AG04449 (cell line): ENCODE data around the gene ESPNL.

Experiments
- CTCF ChIA-PET: fragments of 350-600 bp; formaldehyde crosslinking; extraction: SDS; loops from one replicate; lab custom pipeline; 2021; ENCODE audit warnings: antibody characterized with exemption; lab: Yijun Ruan, JAX
- POLR2A ChIA-PET: fragments of 400-600, 350-600 bp; formaldehyde crosslinking; extraction: SDS; loops from one replicate; lab custom pipeline; 2020; ENCODE audit warnings: antibody characterized with exemption, inconsistent platforms; lab: Yijun Ruan, JAX
- DNase-seq: peaks from one replicate; pipeline ENCODE4 v3.0.0-alpha.2; 2010; ENCODE audit warnings: low read depth, low spot score
- H3K4me3 ChIP-seq: 2 replicates; pipeline ENCODE4 v1.5.1; 2011; ENCODE audit warnings: low read depth, mild to moderate bottlenecking, control low read depth, low read length
- TF ChIP-seq, protein P1 (sequence below): IDR thresholded peaks from one replicate; pipeline ENCODE4 v1.5.1; 2011; ENCODE audit warnings: mild to moderate bottlenecking, moderate library complexity, low read length, control low read depth, inconsistent platforms; ENCODE audit not compliant: insufficient read depth; ENCODE audit errors: missing control alignments

ESPNL gene

DNA sequence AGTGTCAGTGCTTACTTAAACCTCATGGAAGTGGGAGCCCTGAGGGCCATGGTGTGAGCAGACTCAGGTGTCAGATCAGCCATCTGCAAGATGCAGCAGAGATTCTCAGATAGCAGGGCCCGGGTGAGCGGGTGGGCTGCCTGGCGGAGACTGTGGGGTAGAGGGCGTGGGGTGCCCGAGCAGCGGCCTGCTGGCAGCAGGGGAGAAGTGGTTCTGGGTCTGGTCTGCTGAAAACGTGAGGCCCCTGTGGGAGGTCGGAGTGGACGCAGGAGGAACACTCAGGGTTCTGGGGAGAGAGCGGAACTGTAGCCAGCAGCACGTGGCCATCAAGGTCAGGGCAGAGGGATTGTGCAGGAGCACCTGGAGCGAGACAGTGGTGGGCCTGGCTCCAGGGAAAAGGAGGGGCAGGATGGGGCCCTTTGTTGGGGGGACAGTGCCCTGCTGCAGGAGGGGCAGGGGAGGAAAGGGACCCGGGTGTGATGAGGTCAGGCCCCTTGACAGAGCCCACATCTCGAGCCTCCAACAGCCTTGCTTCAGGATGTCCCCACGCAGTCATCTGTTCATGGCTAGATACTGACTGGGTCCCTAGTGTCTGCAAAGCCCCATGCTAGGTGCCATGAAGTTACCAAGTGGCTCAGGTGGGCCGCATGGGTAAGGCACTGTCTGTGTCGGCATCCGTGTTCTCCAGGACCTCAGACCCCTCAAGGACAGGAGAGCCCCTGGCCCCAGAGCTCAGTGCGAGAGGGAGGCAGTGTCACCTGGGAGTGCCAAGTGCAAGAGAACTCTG, 2.7 kb upstream of the ESPNL start:
- H3K4me3 ChIP-seq = no peak overlapping the region
- no peak for DNase-seq
- ChIA-PET CTCF (no interaction called here), POLR2A (no interaction called here)
- TF ChIP-seq, protein P1, sequence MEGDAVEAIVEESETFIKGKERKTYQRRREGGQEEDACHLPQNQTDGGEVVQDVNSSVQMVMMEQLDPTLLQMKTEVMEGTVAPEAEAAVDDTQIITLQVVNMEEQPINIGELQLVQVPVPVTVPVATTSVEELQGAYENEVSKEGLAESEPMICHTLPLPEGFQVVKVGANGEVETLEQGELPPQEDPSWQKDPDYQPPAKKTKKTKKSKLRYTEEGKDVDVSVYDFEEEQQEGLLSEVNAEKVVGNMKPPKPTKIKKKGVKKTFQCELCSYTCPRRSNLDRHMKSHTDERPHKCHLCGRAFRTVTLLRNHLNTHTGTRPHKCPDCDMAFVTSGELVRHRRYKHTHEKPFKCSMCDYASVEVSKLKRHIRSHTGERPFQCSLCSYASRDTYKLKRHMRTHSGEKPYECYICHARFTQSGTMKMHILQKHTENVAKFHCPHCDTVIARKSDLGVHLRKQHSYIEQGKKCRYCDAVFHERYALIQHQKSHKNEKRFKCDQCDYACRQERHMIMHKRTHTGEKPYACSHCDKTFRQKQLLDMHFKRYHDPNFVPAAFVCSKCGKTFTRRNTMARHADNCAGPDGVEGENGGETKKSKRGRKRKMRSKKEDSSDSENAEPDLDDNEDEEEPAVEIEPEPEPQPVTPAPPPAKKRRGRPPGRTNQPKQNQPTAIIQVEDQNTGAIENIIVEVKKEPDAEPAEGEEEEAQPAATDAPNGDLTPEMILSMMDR = no peak

DNA sequence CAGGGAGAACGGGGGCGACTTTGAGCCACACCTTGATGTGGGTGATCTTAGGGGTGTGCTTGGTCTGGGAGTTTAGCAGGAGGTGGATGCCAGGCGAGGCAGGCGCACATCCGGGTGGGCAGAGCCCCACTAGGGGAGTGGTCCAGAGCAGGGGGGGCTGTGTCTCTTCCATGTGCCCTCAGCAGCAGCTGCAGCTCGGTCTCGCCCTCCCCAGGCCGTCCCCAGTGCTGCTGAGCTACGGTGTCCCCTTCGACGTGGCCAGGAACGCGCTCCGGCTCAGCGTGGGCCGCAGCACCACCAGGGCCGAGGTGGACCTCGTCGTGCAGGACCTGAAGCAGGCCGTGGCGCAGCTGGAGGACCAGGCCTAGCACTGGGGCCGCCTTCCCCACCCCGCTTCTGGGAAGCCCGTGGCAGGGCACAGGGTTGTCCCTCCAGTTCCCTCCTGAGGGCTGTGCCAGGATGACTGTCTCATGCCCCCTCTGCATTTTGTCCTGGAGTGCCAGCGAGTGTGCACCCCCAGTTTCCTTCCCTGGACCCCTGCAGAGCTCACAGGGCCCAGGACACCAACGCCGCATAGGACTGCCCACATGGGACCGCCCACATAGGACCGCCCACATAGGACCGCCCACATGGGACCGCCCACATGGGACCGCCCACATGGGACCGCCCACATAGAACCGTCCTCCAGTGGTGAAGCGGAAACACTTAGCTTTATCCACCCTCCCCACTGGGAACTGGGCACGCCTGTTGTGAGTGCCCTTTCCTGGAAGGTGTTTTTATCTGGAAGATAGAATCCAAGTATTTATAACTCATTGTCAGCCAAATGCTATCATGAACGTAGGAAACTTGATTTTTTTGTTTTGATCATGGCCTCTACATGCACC, 1.9 kb upstream of the ESPNL start:
- no peak overlapping the region for H3K4me3 ChIP-seq
- ChIA-PET POLR2A (no interaction called here), CTCF (interaction anchor here (0.9 kb wide), 1 partner anchor 11 kb away, joined by 4 read pairs; no protein-coding TSS in a partner anchor)
- TF ChIP-seq, protein P1 = no peak
- DNase-seq = no peak

DNA sequence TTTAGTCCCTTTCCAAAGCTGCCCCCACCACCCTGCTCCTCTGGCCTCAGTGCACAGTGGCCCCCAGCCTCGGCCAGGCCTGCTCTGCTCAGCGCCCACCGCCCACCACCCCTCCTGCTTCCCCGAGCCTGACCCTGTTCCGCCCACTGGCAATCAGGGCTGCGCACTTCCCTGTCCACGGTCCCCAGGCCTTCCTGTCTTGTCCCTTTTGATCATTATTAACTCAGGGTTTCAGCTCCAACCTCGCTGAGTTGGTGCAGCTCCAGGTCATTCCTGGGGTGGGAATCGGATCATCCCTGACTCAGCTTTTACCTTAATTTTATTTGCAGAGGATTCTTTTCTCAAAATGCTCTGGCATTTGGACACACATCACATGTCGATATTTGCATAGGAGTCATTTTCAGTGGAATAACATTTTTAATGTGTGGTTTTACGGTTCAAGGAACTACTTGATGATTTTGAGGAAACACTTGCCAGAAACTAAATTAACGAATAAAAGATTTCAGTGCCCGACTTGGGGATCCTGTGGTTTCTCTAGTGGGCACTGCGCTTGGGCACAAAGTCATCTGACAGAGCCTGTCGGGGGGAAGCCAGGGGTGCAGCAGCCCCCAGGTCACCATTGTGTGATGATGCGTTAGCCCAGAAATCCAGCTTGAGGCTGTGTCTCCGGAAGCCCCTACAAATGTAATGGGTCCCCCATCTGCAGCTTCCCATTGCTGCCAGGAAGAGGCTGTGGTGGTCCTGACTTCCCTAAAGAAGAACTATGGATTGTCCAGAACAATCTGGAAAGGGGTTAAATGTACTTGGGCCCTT, 1.0 kb upstream of the ESPNL start:
- no peak for DNase-seq
- POLR2A ChIA-PET = no interaction called here
- TF ChIP-seq, protein P1 = no peak
- H3K4me3 ChIP-seq = no peak overlapping the region
- CTCF ChIA-PET = interaction anchor here (0.9 kb wide), 1 partner anchor 10 kb away, joined by 4 read pairs; no protein-coding TSS in a partner anchor

DNA sequence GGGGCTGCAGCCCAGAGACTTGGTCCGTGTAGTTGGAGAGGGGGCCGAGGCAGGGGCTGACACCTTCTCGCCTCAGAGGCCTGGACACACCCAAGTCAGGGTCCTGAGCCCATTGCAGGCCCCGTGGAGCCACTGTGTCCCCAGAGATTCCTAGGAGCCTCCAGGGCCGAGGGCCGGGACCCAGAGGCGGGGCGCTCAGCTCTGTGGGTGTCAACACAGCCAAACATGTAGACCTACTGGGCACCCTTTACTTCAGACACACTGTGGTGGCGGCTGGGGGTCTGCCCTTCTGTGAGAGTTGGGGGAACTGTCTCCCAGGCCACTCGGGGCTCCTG, 459 bp upstream of the ESPNL start:
- no peak for DNase-seq
- TF ChIP-seq, protein P1 = no peak
- POLR2A ChIA-PET = no interaction called here
- H3K4me3 ChIP-seq = no peak overlapping the region
- CTCF ChIA-PET = no interaction called here

DNA sequence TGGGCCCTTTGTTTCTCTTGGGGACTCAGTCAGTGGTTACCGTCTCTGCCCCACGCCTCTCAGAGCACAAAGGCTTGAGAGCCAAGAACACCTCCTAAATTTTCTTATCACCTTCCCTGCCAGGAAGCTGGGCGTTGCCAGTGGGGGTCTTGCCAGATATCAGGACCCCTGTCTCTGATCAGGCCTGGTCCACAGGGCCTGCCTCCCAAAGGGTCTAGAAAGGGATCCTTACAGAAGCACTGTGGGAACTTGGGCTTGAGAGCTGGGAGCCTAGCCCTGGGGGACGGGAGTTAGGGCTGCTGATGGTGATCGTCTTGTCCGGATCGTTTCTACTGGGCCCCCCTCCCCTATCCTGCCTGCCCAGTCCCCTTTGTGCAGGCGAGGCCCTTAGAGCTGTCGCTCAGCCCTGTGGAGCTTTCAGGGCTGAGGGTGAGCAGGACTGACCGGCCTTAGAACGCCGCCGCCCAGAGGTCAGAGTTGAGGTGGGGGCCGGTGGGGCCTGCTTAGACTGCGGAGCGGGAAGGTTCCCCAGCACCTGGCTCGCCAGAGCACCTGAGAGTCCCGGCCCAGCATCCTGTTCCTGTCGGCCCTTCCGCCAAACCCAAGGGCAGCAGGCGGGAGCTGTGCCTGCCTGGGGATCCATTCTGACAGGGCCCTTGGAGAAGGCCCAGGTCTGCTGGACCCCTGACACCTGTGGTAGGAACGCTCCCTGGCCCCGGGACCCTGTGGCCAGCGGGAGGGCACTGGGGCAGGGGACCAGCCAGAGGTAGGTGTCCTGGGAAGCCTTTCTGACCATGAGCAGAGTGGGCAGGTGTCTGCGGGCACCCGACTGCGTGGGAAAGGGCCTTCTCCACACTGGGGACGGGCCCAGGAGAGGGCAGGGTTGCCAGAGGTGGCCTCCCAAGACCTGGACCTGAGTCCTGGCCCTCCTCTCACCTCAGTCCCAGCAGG, 956 bp downstream of the ESPNL start:
- ChIA-PET POLR2A (no interaction called here), CTCF (no interaction called here)
- no peak for DNase-seq
- TF ChIP-seq, protein P1 = no peak
- H3K4me3 ChIP-seq = no peak overlapping the region
